ENCODE data around the gene C2orf68. TPM values are rescaled to one million over a fixed set of nuclear protein-coding genes. Genes with fewer than 3 reads are reported as not detected.

The C2orf68 gene
- total and polyA plus RNA-seq, 2 of the 8 experiments (the other 6 are each of a cell fraction or from before 2014, with no cell fraction given), result 46.3 to 49.4 TPM

DNA sequence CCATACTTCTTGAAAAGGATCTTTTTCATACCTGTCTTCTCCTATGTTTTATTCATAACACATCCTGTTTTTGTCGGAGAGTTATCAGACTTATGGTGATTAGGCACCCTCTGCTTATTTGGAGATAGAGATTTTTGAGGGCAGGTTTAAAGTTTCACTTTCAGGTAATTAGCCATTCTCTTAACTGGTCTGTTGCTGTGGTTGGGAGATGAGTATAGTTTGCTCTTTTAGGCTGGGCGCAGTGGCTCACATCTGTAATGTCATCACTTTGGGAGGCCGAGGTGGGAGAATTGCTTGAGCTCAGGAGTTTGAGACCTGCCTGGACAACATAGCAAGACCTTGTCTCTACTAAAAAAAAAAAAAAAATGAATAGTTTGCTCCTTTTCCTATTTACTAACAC is 30.9 kb upstream of the C2orf68 start (continued):
- TF ChIP-seq PHF8 (conservative IDR thresholded peaks at IDR 0.05; ENCODE audit: low read depth, low read length) (no peak), ZNF274 (IDR thresholded peaks at IDR 0.05; ENCODE audit: borderline replicate concordance, extremely low read depth, low read length) (no peak), SIRT6 (IDR thresholded peaks at IDR 0.05; ENCODE audit: low read length) (no peak), SP4 (IDR thresholded peaks at IDR 0.05; ENCODE audit: low read length) (no peak)
- TF ChIP-seq, protein P1, sequence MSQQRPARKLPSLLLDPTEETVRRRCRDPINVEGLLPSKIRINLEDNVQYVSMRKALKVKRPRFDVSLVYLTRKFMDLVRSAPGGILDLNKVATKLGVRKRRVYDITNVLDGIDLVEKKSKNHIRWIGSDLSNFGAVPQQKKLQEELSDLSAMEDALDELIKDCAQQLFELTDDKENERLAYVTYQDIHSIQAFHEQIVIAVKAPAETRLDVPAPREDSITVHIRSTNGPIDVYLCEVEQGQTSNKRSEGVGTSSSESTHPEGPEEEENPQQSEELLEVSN (IDR thresholded peaks at IDR 0.05), result no peak
- TF ChIP-seq, protein P2, sequence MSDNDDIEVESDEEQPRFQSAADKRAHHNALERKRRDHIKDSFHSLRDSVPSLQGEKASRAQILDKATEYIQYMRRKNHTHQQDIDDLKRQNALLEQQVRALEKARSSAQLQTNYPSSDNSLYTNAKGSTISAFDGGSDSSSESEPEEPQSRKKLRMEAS (IDR thresholded peaks at IDR 0.05), result no peak
